ENCODE data around the gene HRH1. TPM values are rescaled to one million over a fixed set of nuclear protein-coding genes. Genes with fewer than 3 reads are reported as not detected.

The HRH1 gene
- total and polyA plus RNA-seq, 2 of the 13 experiments (the other 11 are each of a cell fraction or from before 2014, with no cell fraction given): not detected

DNA sequence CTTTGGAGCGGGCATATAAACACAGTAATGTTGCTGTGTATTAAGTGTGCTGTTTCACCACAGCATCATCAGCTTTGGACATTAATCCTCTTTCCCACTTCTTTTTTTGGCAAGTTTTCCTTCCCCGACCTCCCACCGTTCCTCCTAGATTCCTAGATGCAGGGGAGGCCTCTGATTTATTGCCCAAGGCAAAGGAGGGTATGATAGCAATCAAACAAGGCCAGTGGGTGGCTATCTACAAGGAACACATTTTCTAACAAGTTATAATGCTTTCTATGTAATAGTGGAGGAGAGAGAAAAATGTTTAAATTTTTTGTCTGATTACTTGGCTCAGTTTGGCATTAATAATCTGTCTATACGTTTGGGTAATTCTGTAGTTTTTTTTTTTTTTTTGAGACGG lies 156.0 kb downstream of the HRH1 start:
- H4K20me1 ChIP-seq (ENCODE audit: insufficient read depth, low read length): no peaks in the 10 kb centered on the region
- ATAC-seq (no peak), DNase-seq (ENCODE audit: low spot score) (no peak), FAIRE-seq (no peak)
- in situ Hi-C loops (cut with HindIII; ENCODE audit: extremely low pct_ligation_motif_present, low pct_unique_long_range_greater_than_20kb) (no loop called here), intact Hi-C loops (cut with micrococcal nuclease; ENCODE audit: unreplicated experiment) (no loop called here)
- WGBS (ENCODE audit: low lambda C conversion rate): 95% methylated on average over 5 of the region's 5 CpGs
- H2AFZ ChIP-seq (ENCODE audit: low read length): no peak overlapping the region
- ChIA-PET CTCF (ENCODE audit: low intra/inter-chr PET ratio, low total read pairs) (no interaction called here), POLR2A (no interaction called here)
- H3K4me2 ChIP-seq (ENCODE audit: low read depth, low read length): no peak overlapping the region
- H3K9ac ChIP-seq (ENCODE audit: insufficient read depth, low read depth, low read length): no peak overlapping the region
- no peaks in the 10 kb centered on the region for H3K4me1 ChIP-seq (ENCODE audit: insufficient read depth, low read length)
- no peaks in the 10 kb centered on the region for H3K79me2 ChIP-seq (ENCODE audit: insufficient read depth, low read length)
- no peak overlapping the region for H3K27ac ChIP-seq (ENCODE audit: extremely low read length, insufficient read depth, low read length)
- BruUV-seq (replicated peaks): no TSS peak
- H3K36me3 ChIP-seq (replicated peaks in 1 of 2; ENCODE audit: control insufficient read depth in 1 of 2, insufficient read depth in 2 of 2, low read length in 2 of 2): peaks cover 2 to 41% of the 10 kb centered on the region in 2 experiments
- H3K9me3 ChIP-seq (ENCODE audit: low read length): no peaks in the 10 kb centered on the region
- TF ChIP-seq FOXO4 (CRISPR knock-in tag; conservative IDR thresholded peaks at IDR 0.05) (no peak), KLF15 (CRISPR knock-in tag; IDR thresholded peaks at IDR 0.05; ENCODE audit: borderline replicate concordance) (no peak), SP4 (CRISPR knock-in tag; IDR thresholded peaks at IDR 0.05) (no peak), PRMT3 (CRISPR knock-in tag; IDR thresholded peaks at IDR 0.05; ENCODE audit: borderline replicate concordance, low read depth) (no peak), TBL1XR1 (IDR thresholded peaks at IDR 0.05; ENCODE audit: borderline replicate concordance, low read length, partially characterized antibody) (no peak), ZNF432 (CRISPR knock-in tag; IDR thresholded peaks at IDR 0.05; ENCODE audit: borderline replicate concordance) (no peak), MIER2 (CRISPR knock-in tag; IDR thresholded peaks at IDR 0.05) (no peak), ZNF605 (CRISPR knock-in tag; IDR thresholded peaks at IDR 0.05) (no peak), FOXA1 (IDR thresholded peaks at IDR 0.05) (no peak), FOXA1 (CRISPR knock-in tag; IDR thresholded peaks at IDR 0.05) (no peak), ZSCAN22 (CRISPR knock-in tag; IDR thresholded peaks at IDR 0.05) (no peak), PHF21A (CRISPR knock-in tag; IDR thresholded peaks at IDR 0.05) (no peak), ZNF558 (CRISPR knock-in tag; IDR thresholded peaks at IDR 0.05; ENCODE audit: borderline replicate concordance) (no peak), HHEX (CRISPR knock-in tag; IDR thresholded peaks at IDR 0.05) (no peak)
- TF ChIP-seq, protein P1, sequence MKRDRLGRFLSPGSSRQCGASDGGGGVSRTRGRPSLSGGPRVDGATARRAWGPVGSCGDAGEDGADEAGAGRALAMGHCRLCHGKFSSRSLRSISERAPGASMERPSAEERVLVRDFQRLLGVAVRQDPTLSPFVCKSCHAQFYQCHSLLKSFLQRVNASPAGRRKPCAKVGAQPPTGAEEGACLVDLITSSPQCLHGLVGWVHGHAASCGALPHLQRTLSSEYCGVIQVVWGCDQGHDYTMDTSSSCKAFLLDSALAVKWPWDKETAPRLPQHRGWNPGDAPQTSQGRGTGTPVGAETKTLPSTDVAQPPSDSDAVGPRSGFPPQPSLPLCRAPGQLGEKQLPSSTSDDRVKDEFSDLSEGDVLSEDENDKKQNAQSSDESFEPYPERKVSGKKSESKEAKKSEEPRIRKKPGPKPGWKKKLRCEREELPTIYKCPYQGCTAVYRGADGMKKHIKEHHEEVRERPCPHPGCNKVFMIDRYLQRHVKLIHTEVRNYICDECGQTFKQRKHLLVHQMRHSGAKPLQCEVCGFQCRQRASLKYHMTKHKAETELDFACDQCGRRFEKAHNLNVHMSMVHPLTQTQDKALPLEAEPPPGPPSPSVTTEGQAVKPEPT (CRISPR knock-in tag; IDR thresholded peaks at IDR 0.05; ENCODE audit: low read depth): no peak
- TF ChIP-seq, protein P2, sequence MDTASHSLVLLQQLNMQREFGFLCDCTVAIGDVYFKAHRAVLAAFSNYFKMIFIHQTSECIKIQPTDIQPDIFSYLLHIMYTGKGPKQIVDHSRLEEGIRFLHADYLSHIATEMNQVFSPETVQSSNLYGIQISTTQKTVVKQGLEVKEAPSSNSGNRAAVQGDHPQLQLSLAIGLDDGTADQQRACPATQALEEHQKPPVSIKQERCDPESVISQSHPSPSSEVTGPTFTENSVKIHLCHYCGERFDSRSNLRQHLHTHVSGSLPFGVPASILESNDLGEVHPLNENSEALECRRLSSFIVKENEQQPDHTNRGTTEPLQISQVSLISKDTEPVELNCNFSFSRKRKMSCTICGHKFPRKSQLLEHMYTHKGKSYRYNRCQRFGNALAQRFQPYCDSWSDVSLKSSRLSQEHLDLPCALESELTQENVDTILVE (CRISPR knock-in tag; IDR thresholded peaks at IDR 0.05): no peak
- TF ChIP-seq, protein P3, sequence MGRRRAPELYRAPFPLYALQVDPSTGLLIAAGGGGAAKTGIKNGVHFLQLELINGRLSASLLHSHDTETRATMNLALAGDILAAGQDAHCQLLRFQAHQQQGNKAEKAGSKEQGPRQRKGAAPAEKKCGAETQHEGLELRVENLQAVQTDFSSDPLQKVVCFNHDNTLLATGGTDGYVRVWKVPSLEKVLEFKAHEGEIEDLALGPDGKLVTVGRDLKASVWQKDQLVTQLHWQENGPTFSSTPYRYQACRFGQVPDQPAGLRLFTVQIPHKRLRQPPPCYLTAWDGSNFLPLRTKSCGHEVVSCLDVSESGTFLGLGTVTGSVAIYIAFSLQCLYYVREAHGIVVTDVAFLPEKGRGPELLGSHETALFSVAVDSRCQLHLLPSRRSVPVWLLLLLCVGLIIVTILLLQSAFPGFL (CRISPR knock-in tag; IDR thresholded peaks at IDR 0.05): no peak
- no peaks in the 10 kb centered on the region for H3K27me3 ChIP-seq (ENCODE audit: control insufficient read depth in 1 of 2, insufficient read depth in 2 of 2, low read length in 2 of 2)
- H3K4me3 ChIP-seq (replicated peaks in 1 of 3; ENCODE audit: insufficient read depth in 1 of 3, low read depth in 2 of 3, low read length in 3 of 3): no peak overlapping the region
